Retinal pigment epithelial cell (primary cell): ENCODE data around the gene IPO9.

Experiments
- DNase-seq: peaks from one replicate; pipeline ENCODE4 v3.0.0-alpha.2; 2010; ENCODE audit warnings: low read depth
- H3K4me3 ChIP-seq: 2 replicates; pipeline ENCODE4 v1.5.1; 2011; ENCODE audit warnings: mild to moderate bottlenecking, low read length, control low read depth, moderate library complexity
- CTCF ChIP-seq: conservative IDR thresholded peaks from 2 replicates; pipeline ENCODE4 v1.5.1; 2011; ENCODE audit warnings: low read depth, low read length, control low read depth, inconsistent platforms

The IPO9 gene

GRCh38 chr1:201887116-201887866 lies 58.3 kb downstream of the IPO9 start:
- TF ChIP-seq CTCF, result no peak
- no peak for DNase-seq
- H3K4me3 ChIP-seq, result no peak overlapping the region

- no peak for DNase-seq
- no peak for TF ChIP-seq CTCF
- peak within 1 kb of the TSS; percentile 71 for H3K4me3 ChIP-seq
Measured at GRCh38 chr1:201888282-201889089, 59.5 kb downstream of the IPO9 start, which contains the start of gene SHISA4. TSS of gene SHISA4 (plus strand) at chr1:201888898. CDS start at chr1:201888995, 97 bp downstream.

- DNase-seq, result no peak
- no peak for TF ChIP-seq CTCF
- peak overlapping the region; percentile 71 for H3K4me3 ChIP-seq
Measured at GRCh38 chr1:201889090-201889968, 60.4 kb downstream of the IPO9 start.

DNA sequence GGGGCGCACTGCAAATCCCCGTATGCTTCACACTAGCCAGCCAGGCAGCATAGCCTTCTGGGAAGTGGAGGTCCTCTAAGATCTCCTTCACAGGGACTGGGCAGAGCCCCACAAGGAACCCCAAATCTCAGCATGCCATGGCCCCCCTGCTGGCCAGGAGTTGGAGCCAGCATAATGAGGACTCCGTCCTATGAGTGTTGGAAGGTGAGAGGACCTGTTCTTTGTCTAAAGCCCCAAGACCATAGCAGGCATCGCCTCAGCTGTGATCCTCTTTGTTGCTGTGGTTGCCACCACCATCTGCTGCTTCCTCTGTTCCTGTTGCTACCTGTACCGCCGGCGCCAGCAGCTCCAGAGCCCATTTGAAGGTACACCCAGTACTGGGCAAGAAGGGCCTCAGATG lies 61.3 kb downstream of the IPO9 start:
- TF ChIP-seq CTCF, result no peak
- DNase-seq, result no peak
- no peak overlapping the region for H3K4me3 ChIP-seq

- H3K4me3 ChIP-seq, result no peak overlapping the region
- no peak for TF ChIP-seq CTCF
- DNase-seq, result no peak
Measured at GRCh38 chr1:201890806-201891450, 62.0 kb downstream of the IPO9 start.

- no peak overlapping the region for H3K4me3 ChIP-seq
- no peak for TF ChIP-seq CTCF
- DNase-seq, result no peak
Measured at GRCh38 chr1:201891451-201892045, 62.6 kb downstream of the IPO9 start.
